Liver (tissue), 3 donors: ENCODE data around the gene ZNF639.

Experiments used
- ATF3 ChIP-seq: IDR thresholded peaks from 2 replicates; pipeline ENCODE4 v1.6.1; 2016; ENCODE audit warnings: antibody characterized with exemption
- CTCF ChIP-seq: fragments of 150-350 bp; IDR thresholded peaks from 2 replicates; pipeline ENCODE4 v1.5.1; 2017; ENCODE audit warnings: improper control_type of control experiment, low read depth, low read length; ENCODE audit not compliant: missing input control
- FOXA2 ChIP-seq: IDR thresholded peaks from 2 replicates; pipeline ENCODE4 v1.6.1; 2016; ENCODE audit warnings: antibody characterized with exemption
- RAD21 ChIP-seq, 2 donors: IDR thresholded peaks; 2 replicates each; pipeline ENCODE4 v1.6.1; 2016; ENCODE audit warnings: antibody characterized with exemption in 2 of 2, mild to moderate bottlenecking in 2 of 2
- REST ChIP-seq: IDR thresholded peaks from 2 replicates; pipeline ENCODE4 v1.6.1; 2016; ENCODE audit warnings: antibody characterized with exemption, mild to moderate bottlenecking
- TAF1 ChIP-seq: conservative IDR thresholded peaks from 2 replicates; pipeline ENCODE4 v1.6.1; 2016; ENCODE audit warnings: antibody characterized with exemption, mild to moderate bottlenecking
- TF ChIP-seq, protein P1 (sequence below): IDR thresholded peaks from 2 replicates; pipeline ENCODE4 v1.6.1; 2016; ENCODE audit warnings: antibody characterized with exemption
- donor health status: healthy.
- donor health status: healthy.

GRCh38 chr3:179324270-179324754 is 1.5 kb downstream of the ZNF639 start:
- TF ChIP-seq, protein P1, sequence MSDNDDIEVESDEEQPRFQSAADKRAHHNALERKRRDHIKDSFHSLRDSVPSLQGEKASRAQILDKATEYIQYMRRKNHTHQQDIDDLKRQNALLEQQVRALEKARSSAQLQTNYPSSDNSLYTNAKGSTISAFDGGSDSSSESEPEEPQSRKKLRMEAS: no peak
- TF ChIP-seq ATF3: no peak
- TF ChIP-seq CTCF: no peak
- TF ChIP-seq FOXA2: no peak
- no peak for TF ChIP-seq REST
- TF ChIP-seq RAD21 (IDR thresholded peaks at IDR 0.05): no peak
- no peak for TF ChIP-seq TAF1
